Hematopoietic multipotent progenitor cell treated with erythropoietin and hydrocortisone succinate and interleukin-3 and kit ligand, for 4 days (in vitro differentiated cells): Measurements from ENCODE around the gene TSPAN7.
A peak's percentile ranks its signal among the peaks of the same experiment; 100 is the strongest.

Experiments used
- DNase-seq: peaks from one replicate; pipeline ENCODE4 v3.0.0-alpha.2; 2015

TSPAN7 gene

GRCh38 chrX:38649221-38649620 lies 87.9 kb downstream of the TSPAN7 start:
- peak; percentile 84 for DNase-seq

DNA sequence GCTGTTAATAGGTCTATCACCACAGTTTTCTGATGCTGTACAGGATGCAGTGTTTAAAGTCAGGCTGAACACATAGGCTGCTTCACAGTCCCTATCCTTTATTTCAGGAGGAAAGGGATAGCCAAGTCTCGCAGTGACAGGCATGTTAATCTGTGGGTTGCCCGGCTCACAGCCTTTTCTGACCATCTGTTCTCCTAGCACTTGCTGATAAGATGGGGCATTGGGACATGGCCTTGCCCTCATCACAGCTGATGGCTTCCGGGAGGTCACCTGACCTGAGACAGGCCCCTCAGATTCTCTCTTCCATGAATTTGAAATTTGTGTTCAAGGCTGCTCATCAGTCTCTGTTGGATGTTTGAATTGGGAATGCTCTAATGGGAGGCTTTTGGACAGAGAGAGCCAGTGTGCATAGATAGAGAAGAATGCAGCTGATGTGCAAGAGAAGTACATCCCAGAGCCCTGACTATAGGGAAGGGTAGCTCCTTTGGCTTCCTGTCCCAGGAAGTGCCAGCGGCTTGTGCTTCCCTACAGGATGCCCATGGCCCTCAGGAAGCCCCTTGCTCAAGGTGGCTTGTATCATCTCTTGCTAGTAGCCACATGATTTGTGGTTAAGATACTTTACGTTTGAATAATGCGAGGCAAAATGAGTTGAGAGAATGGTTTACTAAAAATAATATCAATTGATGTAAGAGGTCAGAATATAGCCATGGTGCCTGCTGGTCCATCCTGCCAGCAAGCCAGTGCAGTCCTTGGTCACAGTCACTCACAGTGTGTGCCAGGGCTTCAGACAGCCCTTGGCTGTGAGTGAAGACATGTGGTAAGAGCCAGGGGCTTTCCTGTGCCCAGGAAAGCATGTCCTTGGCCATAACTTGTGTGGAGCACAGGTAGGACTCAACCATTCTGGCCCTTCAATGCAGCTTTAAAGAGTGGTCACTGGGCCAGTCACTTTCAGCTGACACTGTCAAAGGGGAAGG lies 88.6 kb downstream of the TSPAN7 start:
- DNase-seq = peak; percentile 84

- no peak for DNase-seq
Observed at GRCh38 chrX:38651625-38652601, 90.6 kb downstream of the TSPAN7 start.

GRCh38 chrX:38652934-38653442 lies 91.6 kb downstream of the TSPAN7 start:
- peak; percentile 93 for DNase-seq

DNA sequence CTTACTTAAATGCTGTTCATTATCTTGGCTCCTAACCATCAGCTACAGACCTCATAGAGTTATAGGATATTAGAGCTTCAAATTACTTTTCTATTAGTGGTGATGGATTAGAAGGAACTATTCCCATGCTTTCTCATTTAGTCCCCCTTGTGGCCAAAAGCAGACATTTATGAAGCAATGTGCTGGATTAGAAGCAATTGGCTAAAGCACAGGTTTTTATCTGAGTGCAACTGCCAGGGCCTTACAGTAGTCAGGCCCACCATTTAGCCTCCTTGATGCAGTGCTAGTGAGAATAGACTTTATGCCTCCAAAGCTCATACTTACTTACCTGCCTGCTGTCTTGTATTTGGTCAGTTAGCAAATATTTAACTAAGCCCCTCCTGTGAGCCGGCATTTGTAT lies 93.0 kb downstream of the TSPAN7 start:
- DNase-seq = peak; percentile 79

DNA sequence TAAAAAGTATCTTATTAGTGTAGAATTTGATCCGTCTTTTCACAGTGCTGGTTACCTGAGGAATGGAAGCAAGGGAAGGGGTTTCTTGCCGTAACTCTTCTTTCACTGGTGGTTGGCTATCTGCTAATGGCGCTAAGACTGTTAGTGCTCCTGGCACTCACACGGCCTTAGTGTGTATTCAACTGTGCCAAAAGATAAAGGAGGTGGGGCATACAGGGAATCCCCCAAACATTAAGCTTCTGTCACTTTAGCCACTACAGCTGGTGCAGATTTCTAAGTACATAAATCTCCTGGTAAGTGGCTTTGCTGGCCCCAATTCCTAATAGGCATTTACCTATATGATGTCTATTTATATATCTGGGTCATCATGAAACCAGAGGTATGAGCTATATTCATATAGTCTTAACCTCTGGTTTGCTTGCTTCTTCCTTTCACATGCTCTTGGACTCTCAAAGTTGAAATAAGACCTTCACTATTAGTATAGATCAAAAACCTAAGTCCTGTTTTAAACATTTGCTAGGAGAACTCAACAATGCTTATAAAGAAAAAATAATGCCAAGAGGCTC lies 95.1 kb downstream of the TSPAN7 start:
- peak; percentile 70 for DNase-seq

GRCh38 chrX:38657562-38657961 lies 96.2 kb downstream of the TSPAN7 start:
- DNase-seq = no peak

DNA sequence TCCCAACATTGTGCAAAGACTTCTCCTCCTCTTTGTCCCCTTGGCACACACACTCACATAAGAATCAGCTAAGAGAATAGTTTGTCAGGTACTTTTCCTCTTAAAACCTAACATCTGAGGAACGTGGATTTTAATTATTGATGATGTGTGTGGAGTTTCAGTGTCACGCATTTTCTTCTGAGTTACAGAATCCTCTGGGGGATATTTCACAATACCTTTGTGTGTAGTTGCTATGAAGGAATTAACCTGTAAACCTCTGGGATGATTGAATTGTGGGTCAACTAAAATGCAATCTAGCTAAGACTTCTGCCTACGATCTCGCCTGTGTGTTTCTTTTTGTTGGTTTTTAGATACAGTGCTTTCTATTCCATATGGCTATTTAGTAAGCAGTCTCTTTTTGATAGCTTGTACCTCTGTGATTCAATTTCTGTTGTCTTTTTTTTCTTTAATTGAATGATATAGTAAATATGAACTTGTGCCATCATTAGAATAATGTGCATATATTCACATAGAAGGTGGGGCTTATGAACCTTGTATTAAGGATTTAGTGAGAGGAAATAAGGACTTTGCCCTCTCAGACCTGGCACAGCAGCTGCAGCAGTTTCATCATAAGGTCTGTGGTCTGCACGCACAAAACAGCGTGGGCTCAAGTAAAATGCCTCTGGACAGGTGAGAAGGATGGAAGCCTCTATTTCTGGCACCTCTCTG lies 99.2 kb downstream of the TSPAN7 start:
- no peak for DNase-seq

DNA sequence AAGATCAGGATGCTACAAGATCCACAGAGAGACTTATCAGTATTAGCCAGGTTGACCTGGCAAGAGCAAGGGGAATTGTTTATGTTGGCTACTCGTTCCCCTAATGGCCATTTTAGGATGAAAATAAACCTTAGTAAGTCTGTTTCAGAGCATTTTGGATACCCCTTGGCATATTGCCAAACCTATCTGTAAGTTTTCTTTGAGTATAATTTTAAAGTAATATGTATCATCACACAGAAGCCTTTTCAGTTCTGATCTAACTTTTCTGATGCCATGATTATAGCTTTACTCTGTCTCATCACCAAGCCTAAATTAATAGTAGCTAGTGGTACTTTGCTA lies 99.7 kb downstream of the TSPAN7 start:
- DNase-seq = no peak

- DNase-seq = no peak
Observed at GRCh38 chrX:38661561-38661960, 100.2 kb downstream of the TSPAN7 start.

DNA sequence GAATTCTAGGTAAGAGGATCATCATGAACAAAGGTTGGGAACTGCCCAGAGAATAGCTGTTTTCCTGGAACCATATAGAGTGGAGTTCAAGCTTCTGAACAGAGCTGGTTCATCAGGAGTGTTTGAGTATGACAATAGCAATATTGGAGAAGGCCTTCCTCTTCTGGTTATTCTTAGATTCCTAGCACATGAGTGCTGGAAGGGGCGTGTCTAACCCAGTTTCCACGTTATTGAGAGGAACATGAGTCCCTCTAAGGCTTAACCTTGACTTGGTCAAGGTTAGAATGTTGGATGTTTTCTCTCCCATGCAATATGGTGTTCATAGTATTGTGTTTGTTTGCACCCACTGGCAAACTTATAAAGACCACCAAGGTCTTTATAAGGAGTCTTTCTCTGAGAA lies 101.3 kb downstream of the TSPAN7 start:
- DNase-seq = no peak

DNA sequence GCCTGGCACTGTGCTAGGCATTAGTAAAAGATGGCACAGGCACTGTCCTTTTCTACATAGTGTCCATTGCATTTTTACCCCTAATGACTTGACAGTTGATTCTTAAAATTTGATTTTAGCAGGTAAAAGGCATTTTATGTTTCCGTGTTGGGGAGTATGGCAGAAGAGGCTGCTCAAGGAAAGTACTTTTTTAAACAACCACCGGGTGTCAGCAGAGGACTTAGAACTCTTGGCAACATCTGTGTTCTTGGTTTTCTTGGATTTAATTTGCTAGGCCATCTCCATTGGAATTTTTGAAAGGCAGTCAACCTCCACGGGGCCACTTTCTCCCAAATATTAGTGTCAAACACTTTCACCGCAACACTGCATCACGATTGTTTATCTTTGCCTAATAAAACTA lies 102.9 kb downstream of the TSPAN7 start:
- DNase-seq = peak; percentile 63

DNA sequence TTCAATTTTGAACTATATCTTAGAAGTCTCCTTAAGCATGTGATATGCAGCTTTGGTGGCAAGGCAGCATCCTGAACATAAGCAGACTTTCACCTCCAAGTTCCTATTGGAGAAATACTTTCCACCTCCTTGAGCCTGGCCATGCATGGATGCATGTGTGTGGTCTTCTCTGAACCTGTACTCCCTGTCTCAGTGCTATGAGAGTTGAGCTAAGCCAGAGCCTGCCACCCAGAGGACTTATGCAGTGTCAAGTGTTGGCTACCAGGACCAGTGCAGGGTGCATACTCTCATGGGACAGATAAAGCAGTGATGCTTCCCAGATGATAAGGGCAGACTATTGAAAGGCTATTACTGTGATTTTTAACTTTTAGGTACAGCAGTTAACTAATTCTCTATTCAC lies 105.6 kb downstream of the TSPAN7 start:
- DNase-seq = no peak

- DNase-seq = no peak
Observed at GRCh38 chrX:38668771-38669170, 107.4 kb downstream of the TSPAN7 start.

DNA sequence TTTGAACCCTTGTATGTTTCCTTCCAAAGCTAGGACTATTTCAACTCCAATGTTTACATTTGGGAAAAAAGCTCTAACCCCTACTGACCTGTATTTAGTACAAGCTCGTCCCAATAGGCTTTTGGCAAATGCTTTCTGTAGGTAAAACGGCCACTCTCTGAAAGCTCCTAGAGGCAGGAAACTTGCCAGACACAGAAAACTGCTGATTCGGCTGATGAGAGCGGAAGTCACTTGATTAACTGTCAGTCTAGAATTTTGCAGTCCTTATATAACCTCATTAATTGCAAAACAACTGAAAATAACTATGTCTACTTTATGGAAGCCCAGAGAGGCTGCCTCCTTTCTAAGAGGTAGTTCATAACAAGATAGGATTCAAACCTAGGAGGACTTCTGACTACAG lies 108.1 kb downstream of the TSPAN7 start:
- DNase-seq = peak; percentile 54

DNA sequence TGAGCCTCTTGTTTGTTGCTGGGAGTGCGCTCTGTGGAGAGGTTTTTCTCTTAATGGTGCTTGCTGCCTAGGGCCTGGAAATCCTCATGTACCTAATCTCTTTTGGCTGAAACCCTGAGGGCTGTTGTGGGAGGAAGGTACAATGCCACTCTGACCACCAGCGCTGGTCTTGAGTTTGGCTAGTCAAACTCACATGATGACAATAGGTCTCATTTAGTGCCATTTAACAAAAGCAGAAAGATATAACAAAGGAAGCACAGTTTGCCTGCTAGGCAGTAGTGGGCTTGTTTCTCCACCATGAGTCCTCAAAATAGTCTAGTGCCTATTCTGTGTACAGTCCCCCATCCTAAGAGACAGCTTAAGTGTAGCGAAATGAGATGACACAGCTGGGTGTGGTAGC lies 111.3 kb downstream of the TSPAN7 start:
- DNase-seq = no peak

DNA sequence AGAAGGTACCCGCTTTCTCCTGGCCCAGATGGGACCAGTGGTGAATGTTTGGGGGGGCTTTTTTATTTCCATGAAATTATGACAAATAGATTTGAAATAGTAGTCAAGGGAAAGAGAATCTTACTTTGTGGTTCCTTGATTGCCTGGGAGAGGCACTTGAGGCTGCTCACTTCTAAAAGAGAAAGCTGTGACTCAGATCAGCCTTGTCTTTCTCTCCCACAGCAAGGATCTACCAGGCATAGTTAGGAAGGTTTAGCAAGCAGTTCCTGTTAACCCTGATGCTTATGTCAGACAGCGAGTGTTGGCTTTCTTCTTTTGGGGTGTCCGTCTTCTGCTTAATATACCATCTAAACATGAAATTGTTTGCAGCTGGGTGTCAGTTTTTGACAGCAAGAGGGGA lies 114.5 kb downstream of the TSPAN7 start:
- no peak for DNase-seq

- no peak for DNase-seq
Observed at GRCh38 chrX:38678183-38678582, 116.8 kb downstream of the TSPAN7 start.

DNA sequence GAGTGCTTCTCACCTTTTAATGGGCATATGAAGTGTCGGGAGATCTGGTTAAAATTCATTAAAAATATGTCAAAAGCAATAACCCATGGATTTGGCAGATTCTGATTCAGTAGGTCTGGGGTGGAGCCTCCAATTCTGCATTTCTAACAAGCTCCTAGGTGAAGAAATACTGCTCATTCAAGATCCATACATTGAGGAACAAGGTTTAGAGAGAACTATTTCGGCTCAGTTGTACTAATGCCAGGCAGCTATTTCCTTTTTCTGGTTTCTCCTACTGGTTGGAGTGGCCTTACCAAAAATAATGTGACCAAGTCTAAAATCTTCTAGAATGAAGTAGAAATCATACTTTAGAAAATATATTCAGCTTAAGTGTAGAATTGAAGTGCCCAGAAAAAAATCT lies 117.5 kb downstream of the TSPAN7 start:
- DNase-seq = no peak

GRCh38 chrX:38679695-38680094 lies 118.4 kb downstream of the TSPAN7 start:
- no peak for DNase-seq

GRCh38 chrX:38682095-38682494 lies 120.8 kb downstream of the TSPAN7 start:
- no peak for DNase-seq

DNA sequence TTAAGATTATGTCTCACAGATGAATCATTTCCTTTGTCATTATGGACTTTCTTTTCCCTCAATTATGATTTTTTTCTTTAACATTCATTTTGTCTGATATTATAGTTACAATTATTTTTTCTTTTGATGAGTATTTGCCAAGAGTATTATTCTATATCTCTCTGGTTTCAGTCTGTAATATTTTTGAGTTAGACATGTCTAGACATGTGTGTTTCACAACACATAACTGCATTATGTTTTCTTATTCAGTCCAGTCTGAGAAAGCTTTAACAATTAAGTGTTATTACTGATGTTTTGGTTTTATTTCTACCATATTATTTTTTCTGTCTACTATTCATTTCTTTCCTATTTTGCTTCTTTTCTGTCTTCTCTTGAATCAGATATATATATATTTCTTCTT lies 131.6 kb downstream of the TSPAN7 start:
- no peak for DNase-seq

- DNase-seq = no peak
Observed at GRCh38 chrX:38694394-38694793, 133.1 kb downstream of the TSPAN7 start.
